ENCODE measurements around the gene RAB3A.

RAB3A gene

GRCh38 chr19:18153556-18154134 lies 50.2 kb downstream of the RAB3A start:
- H3K9me3 ChIP-seq (ENCODE audit: insufficient read depth, low read length), result no peaks in the 10 kb centered on the region

GRCh38 chr19:18152817-18153555 lies 50.9 kb downstream of the RAB3A start, which contains the start of gene PIK3R2:
Gene PIK3R2, plus strand, starts transcription at chr19:18153163. Its CDS starts 2,717 bp downstream, at chr19:18155880.
- H3K4me1 ChIP-seq (ENCODE audit: low read length), result peaks cover 15% of the 10 kb centered on the region
- H3K4me2 ChIP-seq (ENCODE audit: low read length), result peak within 1 kb of the TSS; percentile 86
- peaks cover 24% of the 10 kb centered on the region for H3K36me3 ChIP-seq (replicated peaks; ENCODE audit: low read depth, low read length)
- peak within 1 kb of the TSS; percentile 79 for H3K4me3 ChIP-seq (ENCODE audit: low read length)
- peaks cover 13% of the 10 kb centered on the region; the same call in 1 of the 2 replicates for H3K79me2 ChIP-seq (ENCODE audit: low read length)
- peak within 1 kb of the TSS; percentile 44; the same call in 1 of the 2 replicates for H2AFZ ChIP-seq (ENCODE audit: low read depth, low read length)
- TF ChIP-seq CTCF (IDR thresholded peaks at IDR 0.05; ENCODE audit: low read depth, low read length), result no peak
- no peak for TF ChIP-seq EZH2phosphoT487 (IDR thresholded peaks at IDR 0.05; ENCODE audit: low read depth)
- no peaks in the 10 kb centered on the region for H3K27me3 ChIP-seq (ENCODE audit: low read depth, low read length)
- H3K27ac ChIP-seq (ENCODE audit: low read length), result peak within 1 kb of the TSS; percentile 89
- peak within 1 kb of the TSS; percentile 90 for H3K9ac ChIP-seq (ENCODE audit: low read length)
- H3K9me3 ChIP-seq (ENCODE audit: insufficient read depth, low read length), result no peaks in the 10 kb centered on the region
- H4K20me1 ChIP-seq (ENCODE audit: insufficient read depth, low read length), result peaks cover 8% of the 10 kb centered on the region; the same call in 1 of the 2 replicates

More at GRCh38 chr19:18153556-18154134, 50.2 kb downstream of the RAB3A start:
- H3K36me3 ChIP-seq (replicated peaks; ENCODE audit: low read depth, low read length), result peaks cover 24% of the 10 kb centered on the region
- H3K9ac ChIP-seq (ENCODE audit: low read length), result peak overlapping the region; percentile 78
- H3K79me2 ChIP-seq (ENCODE audit: low read length), result peaks cover 13% of the 10 kb centered on the region; the same call in 1 of the 2 replicates
- TF ChIP-seq CTCF (IDR thresholded peaks at IDR 0.05; ENCODE audit: low read depth, low read length), result no peak
- no peak for TF ChIP-seq EZH2phosphoT487 (IDR thresholded peaks at IDR 0.05; ENCODE audit: low read depth)
- peak overlapping the region; percentile 79 for H3K4me3 ChIP-seq (ENCODE audit: low read length)
- peaks cover 8% of the 10 kb centered on the region; the same call in 1 of the 2 replicates for H4K20me1 ChIP-seq (ENCODE audit: insufficient read depth, low read length)
- H2AFZ ChIP-seq (ENCODE audit: low read depth, low read length), result peak overlapping the region; percentile 18; the same call in 1 of the 2 replicates
- no peaks in the 10 kb centered on the region for H3K27me3 ChIP-seq (ENCODE audit: low read depth, low read length)
- H3K4me1 ChIP-seq (ENCODE audit: low read length), result peaks cover 15% of the 10 kb centered on the region
- H3K27ac ChIP-seq (ENCODE audit: low read length), result peak overlapping the region; percentile 30
- H3K4me2 ChIP-seq (ENCODE audit: low read length), result peak overlapping the region; percentile 86

- Histone ChIP-seq H4K20me1 (ENCODE audit: insufficient read depth, low read length) (peaks cover 8% of the 10 kb centered on the region; the same call in 1 of the 2 replicates), H3K4me3 (ENCODE audit: low read length) (peak overlapping the region; percentile 79), H3K36me3 (replicated peaks; ENCODE audit: low read depth, low read length) (peaks cover 27% of the 10 kb centered on the region), H3K4me1 (ENCODE audit: low read length) (peaks cover 15% of the 10 kb centered on the region), H3K9me3 (ENCODE audit: insufficient read depth, low read length) (no peaks in the 10 kb centered on the region), H3K27me3 (ENCODE audit: low read depth, low read length) (no peaks in the 10 kb centered on the region), H3K4me2 (ENCODE audit: low read length) (peak overlapping the region; percentile 74), H3K79me2 (ENCODE audit: low read length) (peaks cover 13% of the 10 kb centered on the region; the same call in 1 of the 2 replicates), H2AFZ (ENCODE audit: low read depth, low read length) (0 out of 2 replicates have a peak overlapping the region, but pooled peaks have one; percentile 44), H3K9ac (ENCODE audit: low read length) (peak overlapping the region; percentile 90), H3K27ac (ENCODE audit: low read length) (peak overlapping the region; percentile 89)
- TF ChIP-seq CTCF (IDR thresholded peaks at IDR 0.05; ENCODE audit: low read depth, low read length) (peak; percentile 92), EZH2phosphoT487 (IDR thresholded peaks at IDR 0.05; ENCODE audit: low read depth) (no peak)
Measured at GRCh38 chr19:18152442-18152816, 51.4 kb downstream of the RAB3A start.
